PC-3 (cell line): ENCODE results near the gene FREY1. TPM values are rescaled to one million over a fixed set of nuclear protein-coding genes. Genes with fewer than 3 reads are reported as not detected.

Experiments used
- ATAC-seq: fragments of 200-7000 bp; cut with Tn5 transposase; 2 replicates; pipeline ENCODE4 v1.9.1; 2020; ENCODE audit warnings: mild to moderate bottlenecking, moderate library complexity
- BruUV-seq: library from RNA; stranded (reverse); fragments of 400-500 nt; replicated peaks from 2 replicates; lab custom pipeline; 2021; lab: Mats Ljungman, UMichigan
- CTCF ChIA-PET: fragments of 300-600 bp; sonication (Branson Sonifier 250); formaldehyde crosslinking; loops from one replicate; lab custom pipeline; 2022; ENCODE audit warnings: antibody characterized with exemption; lab: Charles Lee
- POLR2A ChIA-PET: fragments of 300-600 bp; sonication (Branson Sonifier 250); formaldehyde crosslinking; loops from one replicate; lab custom pipeline; 2022; ENCODE audit warnings: antibody characterized with exemption; ENCODE audit not compliant: unreplicated experiment; lab: Charles Lee
- DNase-seq: peaks from one replicate; pipeline ENCODE4 v3.0.0-alpha.2; 2015
- H2AFZ ChIP-seq: fragments of 300-600 bp; sonication (generic); 2 replicates; pipeline ENCODE4 v1.6.0; 2016; ENCODE audit warnings: antibody characterized with exemption, low read length
- H3F3A ChIP-seq: fragments of 300-600 bp; sonication (generic); one replicate; pipeline ENCODE4 v1.6.0; 2017; ENCODE audit warnings: antibody characterized with exemption, low read length, control low read depth, mild to moderate bottlenecking; ENCODE audit not compliant: unreplicated experiment
- H3K27ac ChIP-seq: fragments of 300-600 bp; sonication (generic); 2 replicates; pipeline ENCODE4 v1.5.1; 2016; ENCODE audit warnings: mild to moderate bottlenecking, low read length
- H3K27me3 ChIP-seq: fragments of 300-600 bp; sonication (generic); 2 replicates; pipeline ENCODE4 v1.6.1; 2016; ENCODE audit warnings: low read length, mixed read lengths
- H3K36me3 ChIP-seq: fragments of 300-600 bp; sonication (generic); 2 replicates; pipeline ENCODE4 v1.6.1; 2016; ENCODE audit warnings: low read depth, mixed run types, low read length, mixed read lengths
- H3K4me1 ChIP-seq: fragments of 300-600 bp; sonication (generic); 2 replicates; pipeline ENCODE4 v1.5.1; 2016; ENCODE audit warnings: low read length; ENCODE audit not compliant: insufficient read depth
- H3K4me2 ChIP-seq: fragments of 300-600 bp; sonication (generic); 2 replicates; pipeline ENCODE4 v1.6.0; 2016; ENCODE audit warnings: low read length
- H3K4me3 ChIP-seq: fragments of 300-600 bp; sonication (generic); 2 replicates; pipeline ENCODE4 v1.5.1; 2016; ENCODE audit warnings: mild to moderate bottlenecking, low read length, mixed read lengths
- H3K79me2 ChIP-seq: fragments of 300-600 bp; sonication (generic); 2 replicates; pipeline ENCODE4 v1.6.1; 2017; ENCODE audit warnings: low read length, mixed read lengths
- H3K9ac ChIP-seq: fragments of 300-600 bp; sonication (generic); 2 replicates; pipeline ENCODE4 v1.6.0; 2016; ENCODE audit warnings: mild to moderate bottlenecking, low read length
- H3K9me2 ChIP-seq: fragments of 300-600 bp; sonication (generic); replicated peaks from 2 replicates; pipeline ENCODE4 v1.6.1; 2016; ENCODE audit warnings: mixed run types, low read length, mixed read lengths
- H3K9me3 ChIP-seq: fragments of 300-600 bp; sonication (generic); 2 replicates; pipeline ENCODE4 v1.6.1; 2016; ENCODE audit warnings: low read length, mixed read lengths
- H4K20me1 ChIP-seq: fragments of 300-600 bp; sonication (generic); 2 replicates; pipeline ENCODE4 v1.6.1; 2016; ENCODE audit warnings: low read length, mixed read lengths
- CTCF ChIP-seq: fragments of 300-600 bp; sonication (generic); conservative IDR thresholded peaks from 2 replicates; pipeline ENCODE4 v1.5.1; 2017; ENCODE audit warnings: antibody characterized with exemption, low read depth, mild to moderate bottlenecking, low read length
- EZH2 ChIP-seq: fragments of 300-600 bp; sonication (generic); IDR thresholded peaks from one replicate; pipeline ENCODE4 v1.6.1; 2017; ENCODE audit warnings: antibody characterized with exemption, mild to moderate bottlenecking, low read length; ENCODE audit not compliant: unreplicated experiment
- EZH2phosphoT487 ChIP-seq: fragments of 300-600 bp; sonication (generic); IDR thresholded peaks from 2 replicates; pipeline ENCODE4 v1.6.1; 2018; ENCODE audit warnings: mild to moderate bottlenecking, antibody characterized with exemption, low read length, borderline replicate concordance
- intact Hi-C: fragments of 100-400 bp; cut with micrococcal nuclease; formaldehyde crosslinking; loops from 2 replicates; pipeline ENCODE4 v1.9.0; 2023
- total RNA-seq: library from RNA; depleted of rRNA; stranded (reverse); fragments of >200 nt; gene quantifications from 2 replicates; pipeline ENCODE4 v1.2.3, GENCODE V29; 2014

Gene FREY1
- total RNA-seq, 1 experiment from 2014 or later: 0.15 TPM

GRCh38 chr11:45936511-45937054 lies 29.5 kb upstream of the FREY1 start:
- no TSS peak for BruUV-seq
- DNase-seq: no peak
- Histone ChIP-seq H3K4me1 (no peaks in the 10 kb centered on the region), H4K20me1 (no peaks in the 10 kb centered on the region), H3K36me3 (no peaks in the 10 kb centered on the region), H3K4me3 (no peak overlapping the region), H3K79me2 (no peaks in the 10 kb centered on the region), H3K4me2 (no peak overlapping the region), H2AFZ (no peak overlapping the region), H3K9me3 (no peaks in the 10 kb centered on the region), H3K9me2 (no peaks in the 10 kb centered on the region), H3F3A (no peaks in the 10 kb centered on the region), H3K9ac (no peak overlapping the region), H3K27me3 (no peaks in the 10 kb centered on the region), H3K27ac (no peak overlapping the region)
- POLR2A ChIA-PET: interaction anchor here (0.6 kb wide), 1 partner anchor 1507 kb away, joined by 5 read pairs; no protein-coding TSS in a partner anchor
- ATAC-seq: no peak
- TF ChIP-seq CTCF (no peak), EZH2phosphoT487 (no peak), EZH2 (no peak)
- CTCF ChIA-PET: no interaction called here
- intact Hi-C loops: no loop called here

GRCh38 chr11:45935349-45936064 lies 28.4 kb upstream of the FREY1 start:
- Histone ChIP-seq H2AFZ (no peak overlapping the region), H3F3A (no peaks in the 10 kb centered on the region), H3K9me2 (no peaks in the 10 kb centered on the region), H3K27me3 (no peaks in the 10 kb centered on the region), H3K36me3 (no peaks in the 10 kb centered on the region), H3K79me2 (no peaks in the 10 kb centered on the region), H3K4me2 (no peak overlapping the region), H3K4me3 (no peak overlapping the region), H3K4me1 (no peaks in the 10 kb centered on the region), H3K9ac (no peak overlapping the region), H3K27ac (no peak overlapping the region), H4K20me1 (no peaks in the 10 kb centered on the region), H3K9me3 (no peaks in the 10 kb centered on the region)
- BruUV-seq: no TSS peak
- TF ChIP-seq EZH2: no peak
- no peak for TF ChIP-seq EZH2phosphoT487
- no peak for TF ChIP-seq CTCF
- intact Hi-C loops: no loop called here
- ChIA-PET CTCF (no interaction called here), POLR2A (no interaction called here)
- ATAC-seq (no peak), DNase-seq (no peak)
